Midbrain (tissue), 1 donor: ENCODE measurements around the gene CCDC74B.
"Not testable (repeated sequence)": the region's sequence is repeated elsewhere in the genome, so short reads cannot be mapped to it uniquely, and the experiment has no call there.

Experiments
- DNase-seq: peaks from one replicate; lab custom pipeline; 2025; lab: John Stamatoyannopoulos, UW

The CCDC74B gene

DNA sequence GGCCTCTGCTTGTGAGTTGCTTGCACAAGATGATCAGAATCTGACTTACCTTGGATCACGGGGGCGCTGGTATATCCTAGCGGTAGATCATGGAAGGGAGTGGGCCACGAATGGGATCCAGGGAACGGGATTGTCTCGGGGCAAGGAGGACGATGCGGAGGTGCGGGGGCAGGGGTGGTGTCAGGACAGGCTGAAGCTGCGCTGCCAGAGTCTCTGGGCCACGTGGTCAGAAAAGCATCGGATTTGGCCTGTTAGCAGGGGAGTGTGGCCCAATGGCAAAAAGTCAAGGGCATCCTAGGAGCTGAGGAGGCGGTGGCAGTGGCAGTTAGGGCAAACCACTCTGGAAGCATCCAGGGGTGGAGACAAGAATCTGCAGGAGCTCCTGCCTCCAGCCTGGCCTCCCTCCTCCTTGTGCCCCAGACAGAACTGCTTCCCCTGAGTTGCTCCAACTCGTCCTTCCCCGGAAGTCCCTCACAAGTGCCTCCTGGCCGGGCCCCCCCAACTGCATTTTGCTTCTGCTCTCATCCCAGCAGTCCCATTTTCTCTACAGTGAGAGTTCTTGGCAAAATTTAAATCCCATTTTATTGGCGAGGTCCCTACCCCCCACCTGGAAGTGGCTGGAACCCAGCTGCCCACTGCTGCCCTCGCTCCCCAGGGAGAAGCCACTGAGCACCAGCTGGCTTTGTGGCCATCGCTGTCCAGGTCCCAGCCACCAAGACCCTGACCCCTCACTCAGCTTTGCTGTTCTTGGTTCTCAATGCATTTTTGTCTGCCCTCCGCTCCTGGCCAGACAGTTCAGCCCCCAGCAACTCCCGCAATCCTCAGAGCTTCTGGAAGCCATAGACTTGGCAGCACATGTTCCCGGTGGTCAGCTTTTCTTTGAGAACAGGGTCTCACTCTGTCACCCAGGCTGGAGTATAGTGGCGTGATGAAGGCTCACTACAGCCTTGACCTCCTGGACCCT lies 5.6 kb upstream of the CCDC74B start:
- DNase-seq: no peak

- not testable (repeated sequence) for DNase-seq
Measured at GRCh38 chr2:130148515-130148914, 3.6 kb upstream of the CCDC74B start.

GRCh38 chr2:130143266-130144039 lies 1.5 kb downstream of the CCDC74B start:
- DNase-seq: not testable (repeated sequence)

GRCh38 chr2:130142396-130143265 lies 2.3 kb downstream of the CCDC74B start:
- DNase-seq: not testable (repeated sequence)

- DNase-seq: not testable (repeated sequence)
Measured at GRCh38 chr2:130141645-130142370, 3.1 kb downstream of the CCDC74B start.

- DNase-seq: not testable (repeated sequence)
Measured at GRCh38 chr2:130141002-130141401, 3.9 kb downstream of the CCDC74B start.

- DNase-seq: not testable (repeated sequence)
Measured at GRCh38 chr2:130140516-130140915, 4.4 kb downstream of the CCDC74B start.

GRCh38 chr2:130139331-130140280 lies 5.3 kb downstream of the CCDC74B start:
- not testable (repeated sequence) for DNase-seq

GRCh38 chr2:130138841-130139251 lies 6.1 kb downstream of the CCDC74B start:
- not testable (repeated sequence) for DNase-seq

- not testable (repeated sequence) for DNase-seq
Measured at GRCh38 chr2:130138326-130138725, 6.6 kb downstream of the CCDC74B start.

GRCh38 chr2:130137118-130137517 lies 7.8 kb downstream of the CCDC74B start:
- not testable (repeated sequence) for DNase-seq

DNA sequence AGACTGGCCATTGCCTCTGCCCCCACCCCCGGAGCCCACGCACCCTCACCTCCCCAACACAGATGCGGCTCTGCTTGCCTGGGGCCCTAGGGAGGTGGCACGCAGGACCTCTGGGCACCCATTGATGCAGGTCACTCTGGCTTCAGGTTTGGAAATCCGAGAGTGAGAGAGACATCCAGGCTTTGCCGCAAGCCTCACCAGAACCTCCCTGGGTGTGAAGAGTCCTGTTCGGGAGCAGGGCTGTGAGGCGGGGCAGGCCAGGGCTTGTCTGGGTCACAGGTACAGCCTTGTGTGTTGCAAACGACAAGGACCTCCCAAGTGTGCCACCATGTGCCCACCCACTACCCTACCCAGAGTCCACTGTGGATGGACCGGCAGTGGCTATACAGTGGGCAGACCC lies 8.4 kb downstream of the CCDC74B start:
- not testable (repeated sequence) for DNase-seq

- DNase-seq: no peak
Measured at GRCh38 chr2:130135692-130136541, 9.0 kb downstream of the CCDC74B start.

GRCh38 chr2:130129120-130129829 lies 15.6 kb downstream of the CCDC74B start, which contains the start of gene POTEF:
Gene POTEF (minus strand): TSS chr2:130129222. CDS start chr2:130120515, 8,707 bp downstream.
- not testable (repeated sequence) for DNase-seq

DNA sequence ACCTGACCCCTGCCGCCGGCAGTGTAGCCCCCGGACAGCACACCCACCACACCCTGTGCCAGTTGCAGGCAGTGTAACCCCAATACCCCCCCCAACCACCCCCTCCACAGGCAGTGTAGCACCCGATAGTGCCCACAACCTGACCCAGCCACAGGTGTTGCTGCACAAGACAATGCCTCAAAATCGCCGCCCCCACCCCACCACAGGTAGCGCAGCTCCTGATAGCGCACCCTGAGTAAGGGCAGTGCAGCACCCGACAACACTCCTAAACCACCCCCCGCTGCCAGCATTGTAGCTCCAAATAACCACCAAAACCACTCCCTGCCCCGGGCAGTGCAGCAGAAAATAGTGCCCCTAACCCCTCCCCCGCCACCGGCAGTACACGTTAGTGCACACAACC lies 16.4 kb downstream of the CCDC74B start:
- DNase-seq: not testable (repeated sequence)

DNA sequence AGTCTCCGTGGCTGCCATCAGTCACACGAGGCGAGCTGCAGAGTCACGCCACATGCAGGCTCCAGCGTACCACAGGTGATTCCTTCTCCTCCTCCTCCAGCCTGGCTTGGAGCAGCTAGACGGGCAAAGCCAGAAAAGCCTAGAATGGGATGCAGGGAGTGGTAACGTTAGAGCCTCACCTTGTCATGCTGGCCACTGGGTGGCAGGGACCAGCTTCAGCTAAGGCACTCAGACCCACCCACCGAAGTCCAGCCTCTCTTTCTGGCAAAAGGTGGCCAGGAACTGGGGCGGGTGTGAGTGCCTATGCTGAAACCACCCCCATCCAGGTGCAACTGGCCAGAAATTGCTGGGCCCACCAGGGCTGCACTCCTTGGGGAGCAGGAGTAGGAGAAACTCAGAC lies 17.2 kb downstream of the CCDC74B start:
- not testable (repeated sequence) for DNase-seq

- not testable (repeated sequence) for DNase-seq
Measured at GRCh38 chr2:130120924-130121323, 24.0 kb downstream of the CCDC74B start.
